ENCODE results near the gene PXYLP1.
A peak's percentile ranks its signal among the peaks of the same experiment; 100 is the strongest.

PXYLP1 gene

DNA sequence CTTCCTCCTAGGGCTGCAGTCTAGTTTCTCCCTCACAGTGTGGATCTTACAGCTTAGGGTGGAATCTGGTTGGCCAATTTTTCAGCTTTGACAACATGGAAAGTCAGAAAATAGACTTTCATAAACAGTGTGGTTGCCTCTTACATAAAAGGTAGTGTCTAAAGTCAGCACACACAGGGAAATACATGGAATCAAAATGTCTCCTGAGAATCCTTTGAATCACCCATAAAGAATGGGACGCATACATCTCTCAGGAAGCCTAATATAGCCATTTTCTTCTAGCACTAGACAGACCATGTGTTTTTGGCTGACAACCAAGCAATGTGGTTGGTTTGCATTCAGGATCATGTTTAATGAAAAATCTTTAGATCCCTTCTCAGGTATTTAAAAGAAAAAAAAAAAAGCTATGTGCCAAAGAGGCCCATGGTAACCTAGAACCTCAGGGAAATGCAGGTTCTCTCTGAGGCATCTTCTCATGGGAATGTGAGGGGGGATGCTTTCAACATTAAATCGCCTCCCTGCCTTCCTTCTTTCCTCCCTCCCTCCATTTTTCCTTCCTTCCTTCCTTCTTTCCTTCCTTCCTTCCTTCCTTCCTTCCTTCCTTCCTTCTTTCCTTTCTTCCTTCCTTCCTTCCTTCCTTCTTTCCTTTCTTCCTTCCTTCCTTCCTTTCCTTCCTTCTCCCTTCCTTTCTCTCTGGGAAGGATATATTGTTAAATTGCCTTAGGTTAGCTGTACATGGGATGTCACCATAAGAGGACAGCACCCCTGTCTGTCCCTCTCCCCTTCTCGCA is 102.4 kb downstream of the PXYLP1 start:
- H3K27ac ChIP-seq, result no peak overlapping the region
- POLR2A ChIA-PET (ENCODE audit: low non-redundant PET), result no interaction called here
- CTCF ChIA-PET, result interaction anchor here (0.6 kb wide), 1 partner anchor 11 kb away, joined by 3 read pairs; no protein-coding TSS in a partner anchor
- TF ChIP-seq CTCF (conservative IDR thresholded peaks at IDR 0.05; ENCODE audit: low read depth), result no peak
- DNase-seq (ENCODE audit: low spot score), result no peak

DNA sequence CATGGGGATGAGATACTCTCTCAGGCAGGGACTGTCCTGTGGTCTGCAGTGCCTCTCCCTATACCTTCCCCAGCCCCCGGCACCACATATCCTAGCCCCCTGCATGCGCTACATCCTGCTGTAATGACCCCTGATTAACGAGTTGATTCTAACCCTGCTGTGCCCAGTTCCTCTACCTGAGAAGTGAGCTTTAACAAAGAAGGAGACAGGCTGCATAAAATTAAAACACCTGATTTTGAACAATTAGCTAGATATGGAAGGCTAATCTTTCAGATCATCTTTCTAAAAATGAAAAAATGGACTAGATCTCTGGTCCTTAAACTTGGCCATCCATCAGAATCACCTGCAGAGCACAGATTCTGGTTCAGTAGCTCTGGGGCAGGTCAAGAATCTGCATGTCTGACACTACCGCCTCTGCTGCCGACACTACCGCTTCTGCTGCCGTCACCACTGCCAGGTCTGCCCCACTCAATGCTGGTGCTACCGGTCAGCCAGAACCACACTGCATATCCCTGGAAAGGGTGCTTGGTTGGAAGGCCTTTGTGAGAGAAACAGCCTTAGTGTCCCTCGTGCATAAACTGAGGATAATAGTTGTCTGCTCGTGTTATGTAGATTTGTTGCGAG is 103.1 kb downstream of the PXYLP1 start:
- no peak for TF ChIP-seq CTCF (conservative IDR thresholded peaks at IDR 0.05; ENCODE audit: low read depth)
- DNase-seq (ENCODE audit: low spot score), result no peak
- POLR2A ChIA-PET (ENCODE audit: low non-redundant PET), result no interaction called here
- H3K27ac ChIP-seq, result no peak overlapping the region
- CTCF ChIA-PET, result interaction anchor here (0.6 kb wide), 1 partner anchor 12 kb away, joined by 3 read pairs; no protein-coding TSS in a partner anchor

- ChIA-PET POLR2A (ENCODE audit: low non-redundant PET) (no interaction called here), CTCF (no interaction called here)
- no peak overlapping the region for H3K27ac ChIP-seq
- DNase-seq (ENCODE audit: low spot score), result no peak
- TF ChIP-seq CTCF (conservative IDR thresholded peaks at IDR 0.05; ENCODE audit: low read depth), result no peak
Observed at GRCh38 chr3:141335531-141336061, 104.0 kb downstream of the PXYLP1 start.

- TF ChIP-seq CTCF (conservative IDR thresholded peaks at IDR 0.05; ENCODE audit: low read depth), result no peak
- CTCF ChIA-PET, result interaction anchor here (0.6 to 0.8 kb wide), 4 partner anchors 24 to 201 kb away, joined by 3 to 4 read pairs (median 3); no protein-coding TSS in a partner anchor
- DNase-seq (ENCODE audit: low spot score), result peak; percentile 39
- POLR2A ChIA-PET (ENCODE audit: low non-redundant PET), result no interaction called here
- no peak overlapping the region for H3K27ac ChIP-seq
Observed at GRCh38 chr3:141336672-141337522, 105.3 kb downstream of the PXYLP1 start.

DNA sequence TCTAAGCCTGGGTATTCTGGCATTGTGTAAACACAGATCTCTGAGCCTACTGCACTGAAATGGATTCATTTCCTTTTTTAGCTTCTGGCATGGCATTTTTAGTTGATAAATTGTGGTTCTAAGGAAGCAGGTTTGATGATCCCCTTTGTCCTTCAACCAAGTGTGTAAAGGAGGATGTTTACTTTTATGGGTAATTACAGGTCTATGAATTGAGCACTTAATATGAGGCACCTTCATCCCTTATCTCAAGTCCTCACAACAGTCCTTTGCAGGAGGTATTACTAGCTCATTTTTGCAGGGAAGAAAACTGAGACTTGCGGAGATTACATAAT is 105.9 kb downstream of the PXYLP1 start:
- CTCF ChIA-PET, result interaction anchor here (0.6 to 0.8 kb wide), 3 partner anchors 23 to 200 kb away, joined by 3 to 4 read pairs (median 3); no protein-coding TSS in a partner anchor
- H3K27ac ChIP-seq, result no peak overlapping the region
- POLR2A ChIA-PET (ENCODE audit: low non-redundant PET), result no interaction called here
- no peak for TF ChIP-seq CTCF (conservative IDR thresholded peaks at IDR 0.05; ENCODE audit: low read depth)
- no peak for DNase-seq (ENCODE audit: low spot score)

DNA sequence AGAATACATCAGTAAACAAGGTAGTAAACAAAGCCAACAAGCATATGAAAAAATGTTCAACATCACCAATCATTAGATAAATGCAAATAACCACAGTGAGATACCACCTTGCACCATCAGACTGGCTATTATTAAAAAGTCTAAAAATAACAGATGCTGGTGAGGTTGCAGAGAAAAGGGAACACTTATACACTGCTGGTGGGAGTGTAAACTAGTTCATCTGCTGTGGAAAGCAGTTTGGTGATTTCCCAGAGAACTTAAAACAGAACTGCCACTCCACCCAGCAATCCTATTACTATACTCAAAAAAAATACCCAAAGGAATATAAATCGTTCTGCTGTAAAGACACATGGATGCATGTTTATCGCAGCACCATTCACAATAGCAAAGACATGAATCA is 106.4 kb downstream of the PXYLP1 start:
- no peak for TF ChIP-seq CTCF (conservative IDR thresholded peaks at IDR 0.05; ENCODE audit: low read depth)
- POLR2A ChIA-PET (ENCODE audit: low non-redundant PET), result no interaction called here
- CTCF ChIA-PET, result interaction anchor here (0.7 kb wide), 1 partner anchor 200 kb away, joined by 3 read pairs; no protein-coding TSS in a partner anchor
- DNase-seq (ENCODE audit: low spot score), result no peak
- H3K27ac ChIP-seq, result no peak overlapping the region
